Lung (tissue), 16 donors: Measurements from ENCODE around the gene HES3. TPM values are rescaled to one million over a fixed set of nuclear protein-coding genes. Genes with fewer than 3 reads are reported as not detected.

ENCODE experiments used
- ATAC-seq: fragments of 200-7000 bp; cut with Tn5 transposase; one replicate; pipeline ENCODE4 v1.9.1; 2020; ENCODE audit warnings: moderate number of reproducible peaks; ENCODE audit not compliant: insufficient read depth, low FRiP score
- DNase-seq, 3 donors: peaks; one replicate each; pipeline ENCODE4 v3.0.0-alpha.2; 2013 to 2017
- H3K27ac ChIP-seq, 2 donors: one replicate each; pipeline ENCODE4 v1.5.1; 2013; ENCODE audit warnings: mild to moderate bottlenecking in 2 of 2, moderate library complexity in 2 of 2, control low read depth in 1 of 2, inconsistent platforms in 1 of 2, low read depth in 1 of 2, low read length in 1 of 2
- H3K27me3 ChIP-seq, 3 donors: one replicate each; pipeline ENCODE4 v1.5.1; 2013; ENCODE audit warnings: low read length in 2 of 3; ENCODE audit not compliant: control insufficient read depth in 3 of 3, insufficient read depth in 3 of 3
- H3K36me3 ChIP-seq, 4 donors: one replicate each; pipeline ENCODE4 v1.5.1; 2013; ENCODE audit warnings: low read length in 4 of 4, mild to moderate bottlenecking in 1 of 4, moderate library complexity in 1 of 4; ENCODE audit not compliant: control insufficient read depth in 4 of 4, insufficient read depth in 4 of 4
- H3K4me1 ChIP-seq, 5 donors: one replicate each; pipeline ENCODE4 v1.5.1; 2013; ENCODE audit warnings: low read length in 5 of 5, mild to moderate bottlenecking in 2 of 5, moderate library complexity in 1 of 5; ENCODE audit not compliant: control insufficient read depth in 5 of 5, insufficient read depth in 5 of 5
- H3K4me3 ChIP-seq: one replicate; pipeline ENCODE4 v1.5.1; 2013; ENCODE audit warnings: mild to moderate bottlenecking, control low read depth, moderate library complexity
- H3K9ac ChIP-seq, 2 donors: one replicate each; pipeline ENCODE4 v1.5.1; 2013; ENCODE audit warnings: low read length in 2 of 2, control low read depth in 1 of 2; ENCODE audit not compliant: insufficient read depth in 1 of 2
- H3K9me3 ChIP-seq, 4 donors: one replicate each; pipeline ENCODE4 v1.5.1; 2013; ENCODE audit warnings: low read length in 3 of 4, mild to moderate bottlenecking in 1 of 4, moderate library complexity in 1 of 4; ENCODE audit not compliant: control insufficient read depth in 4 of 4, insufficient read depth in 3 of 4
- CTCF ChIP-seq: IDR thresholded peaks from 2 replicates; pipeline ENCODE4 v1.5.1; 2012; ENCODE audit warnings: mild to moderate bottlenecking; ENCODE audit errors: control extremely low read depth, extremely low read depth
- WGBS, 2 donors: extraction: QIAGEN DNeasy Blood & Tissue Kit; methylation state at CpG; one replicate each; pipeline ENCODE4 v1.1.7; 2013; 5-methylcytosine and 5-hydroxymethylcytosine counted together
- long read RNA-seq, 5 donors: transcript quantifications; one replicate each; lab custom pipeline, GENCODE V29; 2026
- polyA plus RNA-seq, 2 donors: library from polyadenylated mRNA; stranded (reverse); fragments of 200-250 nt; gene quantifications; one replicate each; pipeline ENCODE4 v1.2.1, GENCODE V29; 2013
- total RNA-seq, 2 donors: library from RNA; depleted of rRNA in 1 of 2; stranded (reverse); fragments of >200 nt in 1 of 2; gene quantifications; one replicate each; pipeline ENCODE4 v1.2.1, GENCODE V29; 2014 to 2021
- donor health status: control.
- donor health status: control.
- donor health status: Bipolar disorder and iron deficiency.
- donor health status: healthy.
- donor health status: DM: yes; HTN: yes; CAD: no.

HES3 gene
- total RNA-seq (not detected), polyA plus RNA-seq (not detected)
- long read RNA-seq, donor 1, result 0 reads
- long read RNA-seq, donor 2, result 0 reads
- long read RNA-seq, donor 3, result 0 reads
- long read RNA-seq, donor 4, result 0 reads
- long read RNA-seq, donor 5, result 0 reads

- Histone ChIP-seq H3K4me3 (no peak within 1 kb of the TSS), H3K27ac (no peak within 1 kb of the TSS), H3K27me3 (peaks cover 23 to 57% (median 47%) of the 10 kb centered on the region in 3 donors), H3K9me3 (peaks cover 0 to 2% (median 0%) of the 10 kb centered on the region in 4 donors), H3K4me1 (peaks cover 0 to 16% (median 4%) of the 10 kb centered on the region in 5 donors), H3K9ac (no peak within 1 kb of the TSS), H3K36me3 (no peaks in the 10 kb centered on the region)
- ATAC-seq (no peak), DNase-seq (peak in 1 of 3 donors; percentile 7)
- 7 to 9% methylated on average over 16 of the region's 16 CpGs for WGBS, 2 donors
- TF ChIP-seq CTCF, result no peak
Measured at GRCh38 chr1:6243993-6244392, at the start of gene HES3. TSS of gene HES3 (plus strand) at chr1:6244179. CDS start at chr1:6244366, 187 bp downstream.

- no peak overlapping the region for H3K4me3 ChIP-seq
- no peaks in the 10 kb centered on the region for H3K27me3 ChIP-seq
- peaks cover 0 to 20% (median 8%) of the 10 kb centered on the region in 5 donors for H3K4me1 ChIP-seq
- ATAC-seq (no peak), DNase-seq (no peak)
- 68 to 74% methylated on average over 6 of the region's 6 CpGs for WGBS, 2 donors
- TF ChIP-seq CTCF, result no peak
- peaks cover 10 to 23% (median 19%) of the 10 kb centered on the region in 4 donors for H3K36me3 ChIP-seq
- no peaks in the 10 kb centered on the region for H3K9me3 ChIP-seq
- H3K27ac ChIP-seq, result no peak overlapping the region
- peak overlapping the region; percentile 83 to 95 for H3K9ac ChIP-seq
Measured at GRCh38 chr1:6197746-6198427, 46.1 kb upstream of the HES3 start.

GRCh38 chr1:6198646-6199297 is 45.2 kb upstream of the HES3 start:
- H3K4me1 ChIP-seq, result peaks cover 0 to 20% (median 8%) of the 10 kb centered on the region in 5 donors
- ATAC-seq (no peak), DNase-seq (no peak)
- 1% methylated on average over 31 of the region's 31 CpGs for WGBS, 2 donors
- H3K27ac ChIP-seq, result peak overlapping the region; percentile 82 to 89
- no peak for TF ChIP-seq CTCF
- H3K4me3 ChIP-seq, result peak overlapping the region; percentile 82
- H3K36me3 ChIP-seq, result peaks cover 6 to 16% (median 12%) of the 10 kb centered on the region in 4 donors
- no peaks in the 10 kb centered on the region for H3K27me3 ChIP-seq
- H3K9ac ChIP-seq, result peak overlapping the region; percentile 83 to 95
- H3K9me3 ChIP-seq, result no peaks in the 10 kb centered on the region
